ENCODE results near the gene CCNC. TPM values are rescaled to one million over a fixed set of nuclear protein-coding genes. Genes with fewer than 3 reads are reported as not detected.

Gene CCNC
- polyA plus RNA-seq, 1 donor (not counting 4 experiments of a cell fraction or from before 2014, with no cell fraction given) = 103 TPM

DNA sequence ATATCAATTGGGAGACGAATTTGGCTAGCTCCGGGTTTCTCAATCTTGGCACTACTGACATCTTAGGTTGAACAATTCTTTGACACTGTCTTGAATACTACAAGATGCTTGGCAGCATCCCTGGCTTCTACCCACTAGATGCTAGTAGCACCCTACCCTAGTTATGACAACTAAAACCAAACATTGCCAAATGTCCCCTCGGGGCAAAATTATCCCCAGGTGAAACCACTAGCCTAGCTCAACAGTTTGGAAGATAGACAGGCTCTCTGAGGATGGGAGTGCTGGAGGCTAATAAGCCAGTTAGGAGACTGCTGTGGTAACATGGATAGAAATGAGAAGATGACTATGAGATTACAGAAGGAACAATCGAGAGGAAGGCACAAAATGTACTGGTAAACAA lies 20.9 kb downstream of the CCNC start:
- H2AFZ ChIP-seq (ENCODE audit: control insufficient read depth, low read length) = no peak overlapping the region
- H3K4me3 ChIP-seq (ENCODE audit: control insufficient read depth in 2 of 3, extremely low read depth in 1 of 3, insufficient read depth in 2 of 3, low read depth in 1 of 3, low read length in 3 of 3) = no peak overlapping the region
- no peaks in the 10 kb centered on the region for H3K9me3 ChIP-seq (ENCODE audit: control insufficient read depth, low read depth, low read length)
- H3K27ac ChIP-seq (ENCODE audit: control insufficient read depth, insufficient read depth, low read length) = no peak overlapping the region
- FAIRE-seq = no peak
- TF ChIP-seq, protein P1, sequence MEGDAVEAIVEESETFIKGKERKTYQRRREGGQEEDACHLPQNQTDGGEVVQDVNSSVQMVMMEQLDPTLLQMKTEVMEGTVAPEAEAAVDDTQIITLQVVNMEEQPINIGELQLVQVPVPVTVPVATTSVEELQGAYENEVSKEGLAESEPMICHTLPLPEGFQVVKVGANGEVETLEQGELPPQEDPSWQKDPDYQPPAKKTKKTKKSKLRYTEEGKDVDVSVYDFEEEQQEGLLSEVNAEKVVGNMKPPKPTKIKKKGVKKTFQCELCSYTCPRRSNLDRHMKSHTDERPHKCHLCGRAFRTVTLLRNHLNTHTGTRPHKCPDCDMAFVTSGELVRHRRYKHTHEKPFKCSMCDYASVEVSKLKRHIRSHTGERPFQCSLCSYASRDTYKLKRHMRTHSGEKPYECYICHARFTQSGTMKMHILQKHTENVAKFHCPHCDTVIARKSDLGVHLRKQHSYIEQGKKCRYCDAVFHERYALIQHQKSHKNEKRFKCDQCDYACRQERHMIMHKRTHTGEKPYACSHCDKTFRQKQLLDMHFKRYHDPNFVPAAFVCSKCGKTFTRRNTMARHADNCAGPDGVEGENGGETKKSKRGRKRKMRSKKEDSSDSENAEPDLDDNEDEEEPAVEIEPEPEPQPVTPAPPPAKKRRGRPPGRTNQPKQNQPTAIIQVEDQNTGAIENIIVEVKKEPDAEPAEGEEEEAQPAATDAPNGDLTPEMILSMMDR (optimal IDR thresholded peaks at IDR 0.05 in 1 of 3, IDR thresholded peaks at IDR 0.05 in 1 of 3, conservative IDR thresholded peaks at IDR 0.05 in 1 of 3; ENCODE audit: extremely low read depth in 1 of 3, insufficient read depth in 2 of 3, low read length in 3 of 3) = no peak
- no peak for TF ChIP-seq EZH2 (IDR thresholded peaks at IDR 0.05; ENCODE audit: low read length)
- no peaks in the 10 kb centered on the region for H3K27me3 ChIP-seq (ENCODE audit: control insufficient read depth, extremely low read depth, insufficient read depth, low read length)
- H4K20me1 ChIP-seq (ENCODE audit: control insufficient read depth, extremely low read depth, insufficient read depth, low read length) = peaks cover 5% of the 10 kb centered on the region
- H3K79me2 ChIP-seq (ENCODE audit: control insufficient read depth, insufficient read depth, low read length) = no peaks in the 10 kb centered on the region
- no peak overlapping the region for H3K9ac ChIP-seq (ENCODE audit: control insufficient read depth, extremely low read depth, insufficient read depth, low read length)
- no peaks in the 10 kb centered on the region for H3K9me1 ChIP-seq (ENCODE audit: control insufficient read depth, extremely low read depth, insufficient read depth, low read length)
- dilution Hi-C loops (cut with MboI; ENCODE audit: extremely low pct_ligation_motif_present, low sequenced_read_pairs) = no loop called here
- no peak overlapping the region for H3K4me2 ChIP-seq (ENCODE audit: control insufficient read depth, extremely low read depth, insufficient read depth, low read depth, low read length)
- DNase-seq (ENCODE audit: low read depth, low spot score) = no peak
- no peaks in the 10 kb centered on the region for H3K4me1 ChIP-seq (ENCODE audit: control insufficient read depth, extremely low read depth, insufficient read depth, low read length)
- peaks cover 10 to 14% of the 10 kb centered on the region in 2 experiments for H3K36me3 ChIP-seq (ENCODE audit: control insufficient read depth in 2 of 2, extremely low read depth in 1 of 2, insufficient read depth in 2 of 2, low read length in 2 of 2)

DNA sequence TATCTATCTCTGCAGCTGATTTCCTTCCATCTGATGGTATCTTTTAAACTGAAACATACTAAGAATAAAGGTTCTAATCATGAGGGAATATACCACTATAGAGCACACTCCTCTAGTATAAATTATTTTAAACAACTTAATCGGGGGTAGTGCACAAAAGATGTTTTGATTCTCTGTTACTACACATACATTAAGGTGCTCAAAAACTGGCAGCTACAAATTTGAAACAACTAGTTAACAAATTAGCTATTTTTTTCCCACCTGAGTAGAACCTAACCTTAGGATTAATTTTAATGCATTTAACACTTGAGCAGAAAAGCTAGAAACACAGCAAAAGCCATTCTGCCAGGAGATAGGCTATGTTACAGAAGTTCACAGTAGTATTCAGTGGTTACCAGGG lies 23.0 kb downstream of the CCNC start:
- H4K20me1 ChIP-seq (ENCODE audit: control insufficient read depth, extremely low read depth, insufficient read depth, low read length) = peaks cover 5% of the 10 kb centered on the region
- no peak overlapping the region for H3K4me3 ChIP-seq (ENCODE audit: control insufficient read depth in 2 of 3, extremely low read depth in 1 of 3, insufficient read depth in 2 of 3, low read depth in 1 of 3, low read length in 3 of 3)
- H3K9ac ChIP-seq (ENCODE audit: control insufficient read depth, extremely low read depth, insufficient read depth, low read length) = no peak overlapping the region
- no peaks in the 10 kb centered on the region for H3K4me1 ChIP-seq (ENCODE audit: control insufficient read depth, extremely low read depth, insufficient read depth, low read length)
- H3K4me2 ChIP-seq (ENCODE audit: control insufficient read depth, extremely low read depth, insufficient read depth, low read depth, low read length) = no peak overlapping the region
- H3K27ac ChIP-seq (ENCODE audit: control insufficient read depth, insufficient read depth, low read length) = no peak overlapping the region
- no peak for FAIRE-seq
- H3K9me1 ChIP-seq (ENCODE audit: control insufficient read depth, extremely low read depth, insufficient read depth, low read length) = no peaks in the 10 kb centered on the region
- H3K36me3 ChIP-seq (ENCODE audit: control insufficient read depth in 2 of 2, extremely low read depth in 1 of 2, insufficient read depth in 2 of 2, low read length in 2 of 2) = peaks cover 10 to 17% of the 10 kb centered on the region in 2 experiments
- no peak overlapping the region for H2AFZ ChIP-seq (ENCODE audit: control insufficient read depth, low read length)
- TF ChIP-seq EZH2 (IDR thresholded peaks at IDR 0.05; ENCODE audit: low read length) = no peak
- TF ChIP-seq, protein P1 (optimal IDR thresholded peaks at IDR 0.05 in 1 of 3, IDR thresholded peaks at IDR 0.05 in 1 of 3, conservative IDR thresholded peaks at IDR 0.05 in 1 of 3; ENCODE audit: extremely low read depth in 1 of 3, insufficient read depth in 2 of 3, low read length in 3 of 3) = no peak
- DNase-seq (ENCODE audit: low read depth, low spot score) = no peak
- dilution Hi-C loops (cut with MboI; ENCODE audit: extremely low pct_ligation_motif_present, low sequenced_read_pairs) = no loop called here
- H3K9me3 ChIP-seq (ENCODE audit: control insufficient read depth, low read depth, low read length) = no peaks in the 10 kb centered on the region
- no peaks in the 10 kb centered on the region for H3K79me2 ChIP-seq (ENCODE audit: control insufficient read depth, insufficient read depth, low read length)
- no peaks in the 10 kb centered on the region for H3K27me3 ChIP-seq (ENCODE audit: control insufficient read depth, extremely low read depth, insufficient read depth, low read length)

All from keratinocyte (primary cell).